H1 (cell line): ENCODE measurements around the gene GOLGA2. TPM values are rescaled to one million over a fixed set of nuclear protein-coding genes. Genes with fewer than 3 reads are reported as not detected.

Source experiments
- CTCF ChIA-PET: fragments of 300-600 bp; sonication (Branson Sonifier 250); formaldehyde crosslinking; loops from one replicate; lab custom pipeline; 2021; ENCODE audit not compliant: partially characterized antibody; lab: Charles Lee
- POLR2A ChIA-PET: fragments of 300-600 bp; sonication (Branson Sonifier 250); formaldehyde crosslinking; loops from one replicate; lab custom pipeline; 2021; ENCODE audit warnings: inconsistent platforms; ENCODE audit not compliant: partially characterized antibody; lab: Charles Lee
- DNase-seq, 2 experiments: peaks; one replicate each; pipeline versions ENCODE4 v3.0.0 to v3.0.0-alpha.2; 2010 to 2022; ENCODE audit warnings: low spot score in 2 of 2, low read depth in 1 of 2, mixed read lengths in 1 of 2
- FAIRE-seq: peaks from 2 replicates; lab custom pipeline; 2011; peaks lifted over from hg19 to GRCh38; lab: Jason Lieb, UNC
- H2AFZ ChIP-seq: 2 replicates; pipeline ENCODE4 v1.8.1; 2012; ENCODE audit warnings: low read length, inconsistent platforms
- H2AK5ac ChIP-seq: 2 replicates; pipeline ENCODE4 v1.6.1; 2013; ENCODE audit warnings: low read depth, low read length
- H2BK120ac ChIP-seq: replicated peaks from 2 replicates; pipeline ENCODE3; 2013; ENCODE audit warnings: low read depth, low read length, inconsistent platforms
- H2BK12ac ChIP-seq: 2 replicates; pipeline ENCODE4 v1.6.1; 2013; ENCODE audit warnings: low read depth, low read length
- H2BK15ac ChIP-seq: 2 replicates; pipeline ENCODE4 v1.6.1; 2013; ENCODE audit warnings: low read length
- H2BK20ac ChIP-seq: 2 replicates; pipeline ENCODE4 v1.6.1; 2013; ENCODE audit warnings: low read length
- H2BK5ac ChIP-seq: 2 replicates; pipeline ENCODE4 v1.6.1; 2013; ENCODE audit warnings: low read depth, low read length
- H3K14ac ChIP-seq: 2 replicates; pipeline ENCODE4 v1.6.1; 2013; ENCODE audit warnings: inconsistent platforms; ENCODE audit not compliant: insufficient read length
- H3K18ac ChIP-seq: 2 replicates; pipeline ENCODE4 v1.6.1; 2013; ENCODE audit warnings: low read length; ENCODE audit errors: extremely low read depth
- H3K23ac ChIP-seq: 2 replicates; pipeline ENCODE4 v1.6.1; 2013; ENCODE audit warnings: inconsistent platforms; ENCODE audit not compliant: insufficient read length
- H3K23me2 ChIP-seq: 2 replicates; pipeline ENCODE4 v1.6.1; 2013; ENCODE audit warnings: low read depth, low read length
- H3K27ac ChIP-seq: 2 replicates; pipeline ENCODE4 v1.6.1; 2011; ENCODE audit warnings: low read depth, low read length, inconsistent platforms
- H3K27me3 ChIP-seq, 4 experiments: replicated peaks in 1 of 4; 1 replicate in 1 of 4; 2 replicates in 3 of 4; pipeline versions ENCODE4 v1.6.1 to v1.8.1; 2011 to 2013; ENCODE audit warnings: low read length in 3 of 4, mild to moderate bottlenecking in 3 of 4, inconsistent platforms in 2 of 4, mixed read lengths in 2 of 4, moderate library complexity in 1 of 4; ENCODE audit not compliant: control insufficient read depth in 3 of 4, insufficient read depth in 3 of 4; ENCODE audit errors: extremely low read depth in 1 of 4
- H3K36me3 ChIP-seq, 4 experiments: 2 replicates each; pipeline versions ENCODE4 v1.6.1 to v1.8.1; 2011 to 2013; ENCODE audit warnings: mild to moderate bottlenecking in 4 of 4, low read length in 3 of 4, moderate library complexity in 2 of 4, control low read depth in 1 of 4, inconsistent platforms in 1 of 4; ENCODE audit not compliant: insufficient read depth in 4 of 4, control insufficient read depth in 2 of 4
- H3K4ac ChIP-seq: replicated peaks from 2 replicates; pipeline ENCODE3; 2013; ENCODE audit warnings: low read length, low read depth, mixed read lengths, inconsistent platforms; ENCODE audit not compliant: insufficient read length
- H3K4me1 ChIP-seq, 4 experiments: replicated peaks in 1 of 4; 1 replicate in 1 of 4; 2 replicates in 3 of 4; pipeline versions ENCODE4 v1.6.1 to v1.8.1; 2011 to 2013; ENCODE audit warnings: low read length in 3 of 4, inconsistent platforms in 2 of 4, mixed read lengths in 1 of 4; ENCODE audit not compliant: insufficient read depth in 4 of 4, control insufficient read depth in 3 of 4
- H3K4me2 ChIP-seq, 2 experiments: 2 replicates each; pipeline versions ENCODE4 v1.6.1 to v1.8.1; 2011 to 2013; ENCODE audit warnings: low read depth in 2 of 2, low read length in 2 of 2, control low read depth in 1 of 2, inconsistent platforms in 1 of 2, mild to moderate bottlenecking in 1 of 2; ENCODE audit not compliant: insufficient read depth in 1 of 2
- H3K4me3 ChIP-seq, 4 experiments: fragments of 200-600, 300-600 bp in 1 of 4; sonication (generic), shearing (Covaris generic), sonication (Bioruptor Twin) in 1 of 4; 2 replicates each; pipeline versions ENCODE4 v1.5.1 to v1.8.1; 2011 to 2016; ENCODE audit warnings: low read length in 4 of 4, low read depth in 3 of 4, control low read depth in 2 of 4, inconsistent platforms in 2 of 4, mild to moderate bottlenecking in 2 of 4, mixed read lengths in 1 of 4, moderate library complexity in 1 of 4; ENCODE audit not compliant: insufficient read depth in 2 of 4; ENCODE audit errors: extremely low read depth in 1 of 4
- H3K56ac ChIP-seq: replicated peaks from 2 replicates; pipeline ENCODE3; 2013; ENCODE audit warnings: low read depth, mild to moderate bottlenecking, mixed read lengths, low read length, inconsistent platforms; ENCODE audit not compliant: insufficient read length
- H3K79me1 ChIP-seq: 2 replicates; pipeline ENCODE4 v1.6.1; 2013; ENCODE audit warnings: low read depth, low read length, control low read depth
- H3K79me2 ChIP-seq, 2 experiments: 2 replicates each; pipeline versions ENCODE4 v1.6.1 to v1.8.1; 2012 to 2013; ENCODE audit warnings: low read length in 2 of 2, mild to moderate bottlenecking in 2 of 2, inconsistent platforms in 1 of 2; ENCODE audit not compliant: insufficient read depth in 2 of 2, control insufficient read depth in 1 of 2
- H3K9ac ChIP-seq, 4 experiments: replicated peaks in 1 of 4; 1 replicate in 1 of 4; 2 replicates in 3 of 4; pipeline versions ENCODE4 v1.6.1 to v1.8.1; 2011 to 2013; ENCODE audit warnings: low read depth in 3 of 4, low read length in 3 of 4, control low read depth in 2 of 4, mild to moderate bottlenecking in 2 of 4, moderate library complexity in 2 of 4, inconsistent platforms in 1 of 4; ENCODE audit errors: extremely low read depth in 1 of 4
- H3K9me3 ChIP-seq, 2 experiments: 2 replicates each; pipeline versions ENCODE4 v1.6.1 to v1.8.1; 2012 to 2013; ENCODE audit warnings: mild to moderate bottlenecking in 2 of 2, moderate library complexity in 2 of 2, control low read depth in 1 of 2, inconsistent platforms in 1 of 2, low read depth in 1 of 2, low read length in 1 of 2, mixed read lengths in 1 of 2; ENCODE audit not compliant: insufficient read depth in 2 of 2
- H4K20me1 ChIP-seq, 2 experiments: replicated peaks in 1 of 2; 2 replicates each; pipeline versions ENCODE3 to v1.8.1; 2011 to 2013; ENCODE audit warnings: inconsistent platforms in 2 of 2, low read length in 2 of 2, mild to moderate bottlenecking in 1 of 2; ENCODE audit not compliant: insufficient read depth in 2 of 2, control insufficient read depth in 1 of 2
- H4K5ac ChIP-seq: 2 replicates; pipeline ENCODE4 v1.6.1; 2013; ENCODE audit warnings: low read length, low read depth, mixed read lengths, inconsistent platforms; ENCODE audit not compliant: insufficient read length
- H4K8ac ChIP-seq: 2 replicates; pipeline ENCODE4 v1.8.0; 2013; ENCODE audit warnings: mild to moderate bottlenecking, moderate library complexity, low read length, inconsistent platforms; ENCODE audit not compliant: insufficient read depth; ENCODE audit errors: extremely low read depth
- H4K91ac ChIP-seq: replicated peaks from 2 replicates; pipeline ENCODE3; 2013; ENCODE audit warnings: low read length, mixed read lengths, inconsistent platforms; ENCODE audit not compliant: insufficient read length
- EZH2 ChIP-seq: fragments of 200-600 bp; sonication (generic); IDR thresholded peaks from 2 replicates; pipeline ENCODE4 v1.7.1; 2012; ENCODE audit warnings: low read depth, mild to moderate bottlenecking, moderate library complexity, low read length, inconsistent platforms; ENCODE audit not compliant: severe bottlenecking
- JUND ChIP-seq: IDR thresholded peaks from 2 replicates; pipeline ENCODE4 v1.6.1; 2011; ENCODE audit warnings: mild to moderate bottlenecking, improper control_type of control experiment, low read length
- WGBS, 2 experiments: shearing (Covaris generic) in 1 of 2; methylation state at CpG; one replicate each; pipeline versions ENCODE4 v1.1.6 to v1.1.7; 2013 to 2015; ENCODE audit warnings: low lambda C conversion rate in 2 of 2, mixed read lengths in 2 of 2, inconsistent platforms in 1 of 2, low coverage in 1 of 2, missing lambda C conversion rate in 1 of 2; ENCODE audit not compliant: insufficient replicate concordance in 2 of 2, insufficient coverage in 1 of 2, insufficient read length in 1 of 2; ENCODE audit errors: extremely low coverage in 1 of 2, missing lambda C conversion rate in 1 of 2; 5-methylcytosine and 5-hydroxymethylcytosine counted together
- polyA plus RNA-seq, 7 experiments: library from polyadenylated mRNA; depleted of rRNA in 3 of 7; stranded (reverse) in 5 of 7; unstranded in 2 of 7; fragments of >200 nt in 5 of 7; fragments of 200-250 nt in 2 of 7; gene quantifications; 1 replicate in 5 of 7; 2 replicates in 1 of 7; 4 replicates in 1 of 7; pipeline versions ENCODE4 v1.2.1 to v1.2.3, GENCODE V29; 2011 to 2013; ENCODE audit warnings: missing spikeins in 2 of 7, mixed read lengths in 2 of 7
- total RNA-seq: library from RNA; stranded (reverse); fragmentation: NEBNext Ultra II Directional; extraction: Animal tissue kit (Norgen Biotek cat#: 25700); gene quantifications from 2 replicates; pipeline ENCODE4 v1.2.1, GENCODE V29; 2021
- TF ChIP-seq, protein P1 (sequence below): IDR thresholded peaks from 2 replicates; pipeline ENCODE4 v1.6.1; 2012; ENCODE audit warnings: inconsistent platforms

The GOLGA2 gene
- total and polyA plus RNA-seq, 2 of the 8 experiments (the other 6 are each of a cell fraction or from before 2014, with no cell fraction given) = 13.1 to 43.6 TPM

DNA sequence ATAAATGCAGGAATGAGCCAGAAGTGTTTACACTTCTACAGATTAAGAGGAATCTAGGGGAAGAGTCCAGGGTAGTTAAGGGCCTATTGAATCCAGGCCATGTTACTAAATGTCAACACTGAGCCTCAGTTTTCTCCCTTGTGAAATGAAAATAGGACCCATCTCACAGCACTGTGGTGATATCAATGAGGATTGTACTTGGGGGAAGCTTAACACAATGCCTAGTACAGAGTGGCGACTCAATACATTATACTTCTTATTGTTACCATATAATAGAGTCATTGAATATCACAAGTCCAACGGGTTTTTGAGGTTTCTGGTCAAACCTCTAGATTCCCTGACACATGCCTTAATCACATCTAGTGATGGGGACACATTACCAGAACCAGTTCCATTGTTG is 41.8 kb upstream of the GOLGA2 start:
- no peak overlapping the region for H4K91ac ChIP-seq
- H4K8ac ChIP-seq = no peak overlapping the region
- H2BK20ac ChIP-seq = no peak overlapping the region
- WGBS, 2 experiments = 87% methylated on average over 2 of the region's 2 CpGs; no CpG with 5 or more reads in 1 of the 2 experiments
- H3K4me2 ChIP-seq = no peak overlapping the region
- peaks cover 4% of the 10 kb centered on the region; the same call in 1 of the 2 replicates for H3K79me1 ChIP-seq
- no peak overlapping the region for H3K4ac ChIP-seq
- H3K23me2 ChIP-seq = 0 out of 2 replicates have a peak, but pooled peaks cover 2% of the 10 kb centered on the region
- ChIA-PET CTCF (interaction anchor here (1.1 kb wide), 1 partner anchor 24 kb away, joined by 3 read pairs; no protein-coding TSS in a partner anchor), POLR2A (interaction anchor here (1.3 to 1.5 kb wide), 2 partner anchors 9 to 11 kb away, joined by 3 to 4 read pairs; no protein-coding TSS in a partner anchor)
- no peak overlapping the region for H2BK15ac ChIP-seq
- FAIRE-seq (no peak), DNase-seq (no peak)
- no peak overlapping the region for H3K9ac ChIP-seq
- no peaks in the 10 kb centered on the region for H3K27me3 ChIP-seq
- H3K56ac ChIP-seq = no peak overlapping the region
- H3K79me2 ChIP-seq = peaks cover 0 to 13% of the 10 kb centered on the region in 2 experiments; a peak in 2 of 4 replicates
- no peaks in the 10 kb centered on the region for H4K20me1 ChIP-seq
- no peak overlapping the region for H3K4me3 ChIP-seq
- no peak overlapping the region for H2AFZ ChIP-seq
- H2BK120ac ChIP-seq = no peak overlapping the region
- H3K23ac ChIP-seq = no peak overlapping the region
- H3K36me3 ChIP-seq = peaks cover 0 to 32% (median 25%) of the 10 kb centered on the region in 4 experiments; a peak in 7 of 8 replicates
- H2BK12ac ChIP-seq = no peak overlapping the region
- H3K18ac ChIP-seq = no peak overlapping the region
- TF ChIP-seq JUND = no peak
- TF ChIP-seq, protein P1, sequence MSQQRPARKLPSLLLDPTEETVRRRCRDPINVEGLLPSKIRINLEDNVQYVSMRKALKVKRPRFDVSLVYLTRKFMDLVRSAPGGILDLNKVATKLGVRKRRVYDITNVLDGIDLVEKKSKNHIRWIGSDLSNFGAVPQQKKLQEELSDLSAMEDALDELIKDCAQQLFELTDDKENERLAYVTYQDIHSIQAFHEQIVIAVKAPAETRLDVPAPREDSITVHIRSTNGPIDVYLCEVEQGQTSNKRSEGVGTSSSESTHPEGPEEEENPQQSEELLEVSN = no peak
- no peak for TF ChIP-seq EZH2
- H3K14ac ChIP-seq = no peak overlapping the region
- H2AK5ac ChIP-seq = no peak overlapping the region
- H3K27ac ChIP-seq = no peak overlapping the region
- no peaks in the 10 kb centered on the region for H3K9me3 ChIP-seq
- H2BK5ac ChIP-seq = no peak overlapping the region
- H4K5ac ChIP-seq = no peak overlapping the region
- no peaks in the 10 kb centered on the region; a peak in 2 of 7 replicates for H3K4me1 ChIP-seq
